Measurements from ENCODE around the gene ARHGAP1.

ARHGAP1 gene

DNA sequence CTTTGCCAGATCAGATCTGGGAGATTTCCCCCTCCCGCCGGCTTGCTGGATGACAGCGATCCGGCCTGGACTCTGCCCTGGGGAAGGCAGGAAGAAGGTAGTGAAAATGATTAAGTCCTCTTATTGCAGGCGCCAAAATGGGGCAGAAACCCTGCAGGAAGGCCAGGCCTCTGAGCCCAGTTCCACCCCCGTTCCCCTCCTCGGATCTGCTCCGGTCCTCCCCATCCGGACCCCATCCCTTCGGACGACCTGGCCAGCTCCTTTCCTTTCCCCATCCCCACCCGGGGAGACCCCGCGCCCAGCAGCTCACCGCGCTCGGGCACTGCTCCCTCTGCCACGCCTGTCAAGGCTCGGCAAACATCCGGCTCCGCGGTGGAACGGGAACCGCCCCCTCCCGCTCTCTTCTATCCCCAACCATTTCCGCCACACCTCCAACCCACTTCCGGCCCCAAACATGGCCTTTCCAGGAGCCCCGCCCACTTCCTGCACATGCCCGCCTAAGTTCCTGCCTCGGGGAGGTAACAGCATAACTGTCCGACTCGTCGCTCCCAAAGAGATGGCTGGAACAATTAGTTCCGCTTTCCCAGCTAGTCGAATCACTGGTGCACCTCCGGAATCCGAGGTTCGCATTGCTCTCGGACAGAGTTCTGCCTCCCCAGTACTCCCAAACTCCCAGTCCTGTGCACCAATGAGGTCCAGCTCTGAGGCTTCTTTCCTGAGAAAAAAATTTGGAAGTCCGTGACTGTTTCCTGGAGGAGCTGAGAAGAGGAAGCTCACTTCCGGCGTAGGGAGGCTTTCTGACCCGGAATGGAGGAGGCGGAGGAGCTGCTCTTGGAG lies at the start of gene ARHGAP1, which contains the start of gene ZNF408:
ARHGAP1 (minus strand) TSS at position 379 of the 837 bp plus-strand sequence. CDS start 4,512 bp downstream, outside the sequence.
ZNF408 (plus strand) TSS at position 791 of the 837 bp plus-strand sequence; CDS start at position 808, 17 bp downstream.
- peak; percentile 99 for DNase-seq

DNA sequence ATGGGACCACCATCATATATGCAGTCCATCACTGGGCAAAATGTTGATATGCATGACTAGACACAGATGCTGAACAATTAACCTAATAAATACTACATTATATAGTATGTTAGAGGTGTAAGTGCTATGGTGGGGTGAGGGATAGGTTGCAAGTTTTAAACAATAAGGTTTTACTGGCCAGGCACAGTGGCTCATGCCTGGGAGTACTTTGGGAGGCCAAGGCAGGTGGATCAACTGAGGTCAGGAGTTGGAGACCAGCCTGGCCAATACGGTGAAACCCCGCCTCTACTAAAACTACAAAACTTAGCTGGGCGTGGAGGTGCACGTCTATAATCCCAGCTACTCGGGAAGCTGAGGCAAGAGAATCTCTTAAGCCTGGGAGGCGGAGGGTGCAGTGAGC lies 46.7 kb upstream of the ARHGAP1 start:
- no peak for DNase-seq

DNA sequence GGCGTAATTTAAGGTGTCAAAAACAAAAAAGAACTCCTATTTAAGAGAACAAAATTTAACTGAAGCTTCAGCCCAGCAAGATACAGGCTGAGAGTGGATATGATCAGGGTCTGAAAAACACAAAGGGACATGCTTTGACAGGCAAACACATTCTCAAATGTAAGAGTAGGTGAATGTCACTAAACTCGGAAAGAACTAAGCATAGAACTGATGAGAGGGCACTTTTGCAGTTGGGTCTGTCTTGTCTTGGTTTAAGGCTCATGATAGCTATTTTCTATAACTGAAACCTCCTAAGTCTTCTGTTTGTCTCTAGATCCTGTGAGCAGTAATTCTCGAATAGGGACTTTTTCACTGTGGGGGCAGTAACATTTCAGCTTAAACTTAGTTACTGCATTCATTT lies 45.6 kb upstream of the ARHGAP1 start:
- DNase-seq: no peak

DNA sequence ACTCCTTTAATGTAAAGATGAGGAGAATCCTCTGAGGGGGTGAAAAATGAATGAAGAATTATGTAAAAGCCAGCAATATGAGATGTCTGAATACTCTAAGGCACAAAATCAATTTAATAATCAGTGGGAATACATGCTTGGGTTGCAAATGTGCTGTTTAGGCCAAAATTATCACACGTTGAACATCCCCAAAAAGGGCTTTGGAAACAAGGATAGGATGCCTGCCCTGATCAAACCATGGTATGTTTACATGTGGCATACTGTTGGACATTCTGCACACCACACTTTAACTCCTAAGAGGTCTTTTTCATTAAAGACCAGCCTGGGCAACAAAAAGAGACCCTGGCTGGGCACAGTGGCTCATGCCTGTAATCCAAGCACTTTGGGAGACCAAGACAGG lies 44.9 kb upstream of the ARHGAP1 start:
- no peak for DNase-seq

DNA sequence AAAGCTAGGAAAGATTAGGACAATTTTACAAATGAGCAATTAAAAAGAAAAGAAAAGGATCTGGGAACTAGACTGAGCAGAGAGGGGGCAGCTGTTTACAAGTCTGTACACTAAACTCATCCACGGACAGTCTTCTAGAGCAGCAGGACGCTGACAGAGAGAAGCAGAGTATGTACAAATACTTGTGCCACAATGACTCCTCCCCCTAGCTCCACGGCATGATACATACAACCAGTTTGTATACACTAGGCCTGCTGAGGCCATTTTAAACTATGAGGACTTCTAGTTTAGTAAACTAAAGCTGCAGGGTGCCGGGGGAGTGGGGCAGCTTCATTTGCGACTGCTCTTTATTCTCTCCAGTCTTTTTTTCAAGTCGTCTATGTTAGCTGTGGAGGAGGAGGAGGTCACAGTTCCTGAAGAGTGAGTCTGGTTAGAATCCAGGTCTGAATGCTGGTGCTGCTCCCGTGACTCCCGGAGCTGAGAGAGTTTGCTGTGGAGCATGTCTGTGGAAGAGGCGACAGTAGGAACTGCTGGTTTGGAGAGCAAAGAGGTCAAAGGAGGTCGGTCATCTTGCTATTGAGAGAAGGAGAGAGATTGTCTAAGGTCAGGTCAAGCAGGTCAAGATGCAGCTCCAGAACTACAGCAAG lies 43.4 kb upstream of the ARHGAP1 start:
- no peak for DNase-seq

DNA sequence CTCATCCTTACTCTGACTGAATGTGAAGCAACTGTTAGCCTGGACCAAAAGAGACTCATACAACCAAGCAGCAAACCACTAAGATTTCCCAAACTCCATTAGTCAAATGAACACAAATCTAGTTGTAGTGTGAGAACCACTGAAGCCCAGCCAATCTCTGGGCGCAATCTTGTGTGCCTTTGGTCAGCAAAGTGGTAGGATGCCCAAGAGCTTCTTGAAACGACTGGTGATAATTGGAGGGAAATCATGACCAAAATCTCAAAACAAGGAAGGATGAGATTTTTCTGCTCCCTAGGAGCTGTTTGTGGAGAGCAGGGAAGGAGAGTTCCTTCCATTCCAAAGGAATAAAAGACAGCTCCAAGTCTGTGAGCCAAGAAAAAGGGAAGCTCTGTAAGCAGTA lies 42.6 kb upstream of the ARHGAP1 start:
- DNase-seq: no peak

DNA sequence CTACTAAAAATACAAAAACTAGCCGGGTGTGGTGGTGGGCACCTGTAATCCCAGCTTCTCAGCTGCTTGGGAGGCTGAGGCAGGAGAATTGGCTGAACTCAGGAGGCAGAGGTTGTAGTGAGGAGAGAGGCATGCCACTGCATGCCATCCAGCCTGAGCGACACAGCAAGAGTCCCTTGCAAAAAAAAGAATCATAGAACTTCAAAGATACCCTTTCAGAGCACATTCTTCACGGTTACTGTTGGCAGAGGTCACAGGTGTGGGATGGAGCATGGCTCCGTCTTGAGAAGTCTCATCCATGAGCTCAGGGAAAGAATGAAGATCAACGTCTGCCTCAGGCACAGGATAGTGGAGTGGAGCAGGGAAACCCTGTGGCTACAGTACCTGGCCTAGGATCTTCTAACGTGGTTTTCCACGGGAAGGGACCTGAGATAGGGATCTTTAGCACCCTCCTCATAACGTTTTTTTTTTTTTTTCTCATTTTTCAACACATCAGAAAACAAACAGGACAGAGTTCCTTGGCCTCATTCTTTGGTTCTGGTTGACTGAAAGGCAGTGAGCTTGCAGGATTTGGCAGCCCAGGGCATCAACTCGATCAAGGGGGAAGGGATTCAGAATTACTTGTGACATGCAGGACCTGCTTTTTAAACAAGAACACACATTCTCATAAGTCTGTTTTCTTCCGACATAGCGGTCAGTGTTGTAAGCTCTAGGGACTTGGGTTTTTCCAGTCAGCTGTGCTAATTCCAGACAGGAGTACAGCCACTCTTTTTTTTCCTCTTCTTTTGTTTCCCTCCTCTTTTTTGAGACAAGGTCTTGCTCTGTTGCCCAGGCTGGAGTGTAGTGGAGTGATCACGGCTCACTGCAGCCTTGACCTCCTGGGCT lies 41.4 kb upstream of the ARHGAP1 start:
- DNase-seq: no peak

DNA sequence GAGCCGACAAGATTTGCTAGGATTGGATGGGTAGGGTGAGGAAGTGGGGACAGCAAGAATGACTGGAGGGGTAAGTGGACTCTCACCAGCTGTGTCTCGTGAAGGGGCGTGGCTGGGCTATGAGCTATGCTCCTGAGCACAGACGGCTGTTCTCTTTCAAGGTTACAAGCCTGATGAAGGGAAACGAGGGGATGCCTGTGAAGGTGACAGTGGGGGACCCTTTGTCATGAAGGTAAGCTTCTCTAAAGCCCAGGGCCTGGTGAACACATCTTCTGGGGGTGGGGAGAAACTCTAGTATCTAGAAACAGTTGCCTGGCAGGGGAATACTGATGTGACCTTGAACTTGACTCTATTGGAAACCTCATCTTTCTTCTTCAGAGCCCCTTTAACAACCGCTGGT lies 38.5 kb upstream of the ARHGAP1 start:
- DNase-seq: no peak

DNA sequence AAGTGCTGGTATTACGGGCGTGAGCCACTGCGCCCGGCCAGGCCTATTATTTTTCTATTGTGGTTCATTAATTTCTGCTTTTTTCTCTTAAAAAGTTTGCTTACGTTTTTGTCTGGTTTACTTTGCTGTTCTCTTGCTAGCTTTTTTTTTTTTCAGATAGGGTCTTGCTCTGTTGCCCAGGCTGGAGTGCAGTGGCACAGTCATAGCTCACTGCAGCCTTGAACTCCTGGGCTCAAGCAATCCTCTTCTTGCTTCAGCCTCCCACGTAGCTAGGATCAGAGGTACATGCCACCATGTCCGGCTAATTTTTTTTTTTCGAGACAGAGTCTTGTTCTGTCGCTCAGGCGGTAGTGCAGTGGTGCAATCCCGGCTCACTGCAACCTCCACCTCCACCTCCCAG lies 37.3 kb upstream of the ARHGAP1 start:
- no peak for DNase-seq

DNA sequence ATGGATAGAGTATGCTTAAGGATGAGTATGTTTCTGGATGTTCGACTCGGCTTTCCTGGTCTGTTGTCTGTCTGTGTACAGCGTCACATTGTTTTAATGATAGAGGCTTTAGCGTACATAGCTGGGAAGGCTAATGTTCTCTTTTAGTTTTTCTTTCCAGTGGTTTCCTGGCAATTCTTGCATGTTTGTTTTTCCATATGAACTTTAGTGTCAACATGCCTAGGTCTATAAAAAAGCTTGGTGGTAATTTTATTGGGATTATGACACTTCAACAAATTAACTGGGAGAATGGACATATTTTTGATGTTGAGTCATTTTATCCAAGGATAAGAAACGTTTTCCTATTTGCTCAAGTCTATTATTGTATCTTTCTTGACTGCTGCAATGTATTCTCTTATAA lies 36.2 kb upstream of the ARHGAP1 start:
- no peak for DNase-seq

DNA sequence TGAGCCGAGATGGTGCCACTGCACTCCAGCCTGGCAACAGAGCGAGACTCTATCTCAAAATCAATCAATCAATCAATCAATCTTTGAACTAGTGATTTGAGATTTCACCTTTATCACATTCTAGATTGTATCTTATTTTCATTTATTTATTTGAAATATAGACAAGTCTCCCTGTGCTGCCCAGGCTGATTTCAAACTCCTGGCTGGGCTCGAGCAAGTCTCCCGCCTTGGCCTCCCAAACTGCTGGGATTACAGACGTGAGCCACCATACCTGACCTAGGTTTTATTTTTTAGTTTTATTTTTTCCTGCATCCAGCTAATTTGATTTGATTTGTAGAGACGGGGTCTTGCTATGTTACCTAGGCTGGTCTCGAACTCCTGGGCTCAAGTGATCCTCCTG lies 35.7 kb upstream of the ARHGAP1 start:
- DNase-seq: no peak

DNA sequence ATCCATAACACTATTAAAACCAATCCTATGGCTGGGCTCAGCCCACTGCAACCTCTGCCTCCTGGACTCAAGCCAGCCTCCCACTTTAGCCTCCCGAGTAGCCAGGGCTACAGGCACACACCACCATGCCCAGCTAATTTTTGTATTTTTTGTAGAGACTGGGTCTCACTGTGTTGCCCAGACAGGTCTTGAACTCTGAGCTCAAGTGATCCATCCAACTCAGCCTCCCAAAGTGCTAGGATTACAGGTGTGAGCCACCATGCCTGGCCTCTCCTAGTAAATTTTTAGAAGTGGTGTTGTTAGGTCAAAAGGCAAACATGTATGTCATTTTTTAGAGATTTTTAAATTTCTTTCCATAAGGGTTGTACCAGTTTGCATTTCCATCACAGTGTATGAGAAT lies 32.8 kb upstream of the ARHGAP1 start:
- no peak for DNase-seq

DNA sequence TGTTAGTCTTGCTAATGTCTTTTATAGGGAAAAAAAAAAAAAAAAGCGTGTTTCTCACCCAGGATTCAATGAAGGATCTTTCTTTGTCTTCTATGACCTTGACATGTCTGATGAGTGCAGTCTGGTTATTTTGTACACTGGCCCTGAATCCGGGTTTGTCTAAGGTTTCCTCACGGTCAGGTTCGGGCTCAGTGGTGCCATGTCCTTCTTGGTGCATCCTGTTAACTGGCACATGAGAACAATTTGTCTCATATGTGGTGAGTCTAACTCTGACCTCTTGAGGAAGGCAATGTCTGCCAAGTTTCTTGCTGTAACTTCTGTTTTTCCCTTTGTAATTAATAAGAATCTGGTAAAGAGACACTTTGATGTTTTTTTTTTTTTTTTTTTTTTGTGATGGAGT lies 31.1 kb upstream of the ARHGAP1 start:
- no peak for DNase-seq

DNA sequence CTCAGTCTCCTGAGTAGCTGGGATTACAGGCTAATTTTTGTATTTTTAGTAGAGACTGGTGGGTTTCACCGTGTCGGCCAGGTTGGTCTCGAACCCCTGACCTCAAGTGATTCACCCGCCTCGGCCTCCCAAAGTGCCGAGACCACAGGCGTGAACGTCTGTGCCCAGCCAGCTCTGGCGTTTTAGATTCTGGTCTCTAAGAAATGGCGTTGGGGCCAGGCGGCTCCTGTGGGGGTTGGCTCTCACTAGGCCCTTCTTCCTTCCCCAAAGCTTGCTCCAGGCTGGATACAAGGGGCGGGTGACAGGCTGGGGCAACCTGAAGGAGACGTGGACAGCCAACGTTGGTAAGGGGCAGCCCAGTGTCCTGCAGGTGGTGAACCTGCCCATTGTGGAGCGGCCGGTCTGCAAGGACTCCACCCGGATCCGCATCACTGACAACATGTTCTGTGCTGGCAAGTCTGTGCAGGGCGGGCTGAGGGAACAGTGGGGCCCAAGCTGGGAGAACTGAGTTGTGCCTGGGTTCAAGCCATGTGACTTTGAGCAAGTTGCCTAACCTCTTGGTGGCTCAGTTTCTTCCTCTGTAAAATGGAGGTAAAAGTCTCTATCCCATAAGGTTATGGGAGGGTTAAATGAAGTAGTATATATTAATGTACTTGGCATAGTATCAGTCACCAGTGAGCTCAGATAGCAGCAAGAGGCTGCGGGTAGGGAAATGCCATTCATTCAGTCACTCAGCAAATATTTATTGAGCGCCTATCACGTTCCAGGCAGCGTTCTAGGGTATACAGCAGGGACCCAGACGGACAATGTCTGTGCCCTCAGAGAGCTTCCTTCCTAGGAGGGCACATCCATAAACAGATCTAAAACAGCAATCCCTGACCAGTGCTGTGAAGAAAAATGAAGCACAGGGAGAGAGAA lies 28.9 kb upstream of the ARHGAP1 start:
- no peak for DNase-seq

DNA sequence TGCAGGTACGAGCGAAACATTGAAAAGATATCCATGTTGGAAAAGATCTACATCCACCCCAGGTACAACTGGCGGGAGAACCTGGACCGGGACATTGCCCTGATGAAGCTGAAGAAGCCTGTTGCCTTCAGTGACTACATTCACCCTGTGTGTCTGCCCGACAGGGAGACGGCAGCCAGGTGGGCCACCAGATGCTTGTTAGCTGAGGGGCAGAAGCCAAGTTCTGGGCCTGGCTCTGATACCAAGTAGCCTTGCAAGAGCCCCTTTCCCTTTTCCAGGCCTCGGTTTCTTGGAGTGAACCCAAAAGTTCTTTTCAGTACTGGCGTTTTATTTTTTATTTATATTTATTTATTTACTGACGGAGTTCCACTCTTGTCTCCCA lies 28.2 kb upstream of the ARHGAP1 start:
- no peak for DNase-seq

DNA sequence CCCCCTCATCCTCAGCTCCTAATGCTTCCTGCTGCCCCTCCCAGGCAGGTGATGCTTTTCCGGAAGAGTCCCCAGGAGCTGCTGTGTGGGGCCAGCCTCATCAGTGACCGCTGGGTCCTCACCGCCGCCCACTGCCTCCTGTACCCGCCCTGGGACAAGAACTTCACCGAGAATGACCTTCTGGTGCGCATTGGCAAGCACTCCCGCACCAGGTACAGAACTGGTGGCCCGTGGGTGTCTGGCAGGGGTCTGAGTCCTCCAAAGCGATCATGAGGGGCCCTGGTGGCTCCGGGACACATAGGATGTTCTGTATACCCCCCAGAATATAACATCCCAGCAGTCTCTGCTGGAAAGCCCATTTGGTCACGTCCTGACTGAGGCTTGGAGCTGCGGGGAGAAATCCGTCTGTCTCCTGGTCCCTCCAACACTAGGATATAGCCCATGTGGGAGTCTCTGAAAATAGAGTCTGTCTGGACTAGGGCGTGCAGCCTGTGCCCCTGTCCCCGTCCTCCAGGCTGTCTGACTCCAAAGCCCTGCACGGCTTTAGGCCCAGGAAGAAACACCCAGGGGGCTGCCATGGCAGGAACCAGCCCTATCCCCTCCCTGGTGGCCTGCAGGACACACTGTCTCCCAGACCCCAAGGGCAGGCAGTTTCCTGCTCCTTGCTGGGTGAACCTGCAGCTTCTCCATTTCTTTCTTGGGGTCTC lies 27.7 kb upstream of the ARHGAP1 start:
- DNase-seq: no peak

DNA sequence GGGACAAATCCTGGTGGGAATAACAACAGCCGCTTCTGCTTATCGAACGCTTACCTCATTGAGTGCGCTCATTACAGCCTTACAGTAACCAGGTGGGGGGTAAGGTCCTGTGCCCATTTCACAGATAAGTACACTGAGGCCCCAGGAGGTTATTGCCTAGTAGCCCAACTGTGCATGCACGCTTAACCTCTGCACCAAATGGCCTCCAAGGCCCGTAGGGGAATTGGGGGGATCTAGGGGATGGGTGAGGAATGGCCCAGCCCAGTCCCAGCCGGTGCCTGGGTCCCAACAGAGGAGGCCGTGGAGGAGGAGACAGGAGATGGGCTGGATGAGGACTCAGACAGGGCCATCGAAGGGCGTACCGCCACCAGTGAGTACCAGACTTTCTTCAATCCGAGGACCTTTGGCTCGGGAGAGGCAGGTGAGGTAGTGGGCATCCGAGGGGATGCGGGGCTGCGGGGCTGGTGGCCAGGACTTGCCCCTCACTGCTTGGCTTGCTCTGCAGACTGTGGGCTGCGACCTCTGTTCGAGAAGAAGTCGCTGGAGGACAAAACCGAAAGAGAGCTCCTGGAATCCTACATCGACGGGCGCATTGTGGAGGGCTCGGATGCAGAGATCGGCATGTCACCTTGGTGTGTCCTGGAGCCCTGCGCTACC lies 25.9 kb upstream of the ARHGAP1 start:
- no peak for DNase-seq

DNA sequence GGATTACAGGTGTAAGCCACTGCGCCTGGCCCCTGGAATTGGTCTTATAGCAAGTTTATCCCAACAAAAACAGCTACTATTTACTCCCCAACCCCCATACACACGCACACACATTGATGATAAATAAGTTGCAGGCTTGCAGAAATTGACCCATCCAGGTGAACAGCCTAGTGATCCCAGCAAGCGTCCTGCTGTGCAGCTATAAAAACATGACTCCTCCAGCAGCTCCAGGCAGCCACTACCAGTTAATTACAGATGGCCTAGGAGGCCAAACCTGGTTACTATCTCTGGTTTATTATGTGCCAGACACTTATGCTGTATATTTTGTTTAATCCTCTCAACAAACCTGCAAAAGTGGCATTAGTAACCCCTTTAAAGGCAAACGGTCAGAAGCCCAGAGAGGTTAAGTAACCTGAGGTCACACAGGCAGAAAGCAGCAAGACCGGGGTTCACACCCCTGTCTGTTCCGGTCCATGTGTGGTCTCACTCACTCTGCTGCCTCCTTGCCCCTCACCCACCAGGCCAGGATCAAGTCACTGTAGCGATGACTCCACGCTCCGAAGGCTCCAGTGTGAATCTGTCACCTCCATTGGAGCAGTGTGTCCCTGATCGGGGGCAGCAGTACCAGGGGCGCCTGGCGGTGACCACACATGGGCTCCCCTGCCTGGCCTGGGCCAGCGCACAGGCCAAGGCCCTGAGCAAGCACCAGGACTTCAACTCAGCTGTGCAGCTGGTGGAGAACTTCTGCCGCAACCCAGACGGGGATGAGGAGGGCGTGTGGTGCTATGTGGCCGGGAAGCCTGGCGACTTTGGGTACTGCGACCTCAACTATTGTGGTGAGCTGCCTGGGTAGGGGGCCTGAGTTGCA lies 25.2 kb upstream of the ARHGAP1 start:
- no peak for DNase-seq

DNA sequence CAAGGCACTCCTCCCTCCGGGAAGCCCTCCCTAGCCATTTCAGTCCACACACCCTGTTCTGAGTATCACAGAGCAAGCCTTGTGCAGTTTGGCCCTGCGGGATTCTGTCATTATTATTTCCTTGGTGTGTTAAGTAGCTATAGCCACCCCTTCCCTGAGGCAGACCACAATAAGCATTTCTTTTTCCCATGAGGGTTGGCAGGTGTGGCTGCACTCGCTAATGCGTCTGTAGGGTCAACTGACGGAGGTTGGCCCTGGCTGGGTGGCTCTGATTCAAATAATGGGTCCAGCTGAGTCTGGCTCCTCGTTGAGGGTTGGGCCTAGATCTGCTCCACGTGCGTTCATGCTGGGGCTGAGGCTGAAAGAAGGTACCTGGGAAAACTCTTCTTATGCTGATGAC lies 23.7 kb upstream of the ARHGAP1 start:
- no peak for DNase-seq

DNA sequence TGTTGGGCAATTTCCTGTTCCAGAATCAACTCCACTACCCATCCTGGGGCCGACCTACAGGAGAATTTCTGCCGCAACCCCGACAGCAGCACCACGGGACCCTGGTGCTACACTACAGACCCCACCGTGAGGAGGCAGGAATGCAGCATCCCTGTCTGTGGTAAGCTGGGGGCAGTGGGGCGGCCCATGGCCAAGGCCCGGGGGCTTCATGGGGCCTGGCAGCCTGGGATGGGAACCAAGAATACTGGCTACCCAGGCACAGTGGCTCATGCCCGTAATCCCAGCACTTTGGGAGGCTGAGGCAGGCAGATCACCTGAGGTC lies 22.9 kb upstream of the ARHGAP1 start:
- DNase-seq: no peak

Measured in activated effector memory CD4-positive, alpha-beta T cell treated with Interleukin-2 at 50 U/mL for 16 hours (primary cell).